ENCODE results near the gene PPM1D. TPM values are rescaled to one million over a fixed set of nuclear protein-coding genes. Genes with fewer than 3 reads are reported as not detected.
"Not testable (repeated sequence)": the region's sequence is repeated elsewhere in the genome, so short reads cannot be mapped to it uniquely, and the experiment has no call there.

The PPM1D gene
- total RNA-seq, 2 donors from 2014 or later: 6.5 to 15.5 TPM

DNA sequence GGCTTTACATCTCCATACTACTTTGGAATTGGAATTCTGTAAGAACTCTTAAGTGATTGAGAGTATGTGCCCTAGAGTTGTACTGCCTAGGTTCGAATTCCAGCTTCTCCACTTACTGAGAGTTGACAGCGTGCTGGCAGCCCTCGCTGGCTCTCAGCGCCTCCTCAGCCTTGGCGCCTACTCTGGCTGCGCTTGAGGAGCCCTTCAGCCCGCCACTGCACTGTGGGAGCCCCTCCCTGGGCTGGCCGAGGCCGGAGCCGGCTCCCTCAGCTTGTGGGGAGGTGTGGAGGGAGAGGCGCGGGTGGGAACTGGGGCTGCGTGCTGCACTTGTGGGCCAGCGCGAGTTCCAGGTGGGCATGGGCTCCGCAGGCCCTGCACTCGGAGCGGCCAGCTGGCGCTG is 13.3 kb downstream of the PPM1D start:
- Histone ChIP-seq H3K4me1 (peaks cover 19% of the 10 kb centered on the region), H3K27me3 (no peaks in the 10 kb centered on the region), H3K27ac (no peak overlapping the region), H3K36me3 (replicated peaks in 1 of 2; ENCODE audit: insufficient read depth in 1 of 2, low read depth in 2 of 2) (no peaks in the 10 kb centered on the region), H3K9me3 (no peaks in the 10 kb centered on the region), H3K4me3 (no peak overlapping the region)
- DNase-seq (no peak), ATAC-seq (no peak)
- TF ChIP-seq, protein P1, sequence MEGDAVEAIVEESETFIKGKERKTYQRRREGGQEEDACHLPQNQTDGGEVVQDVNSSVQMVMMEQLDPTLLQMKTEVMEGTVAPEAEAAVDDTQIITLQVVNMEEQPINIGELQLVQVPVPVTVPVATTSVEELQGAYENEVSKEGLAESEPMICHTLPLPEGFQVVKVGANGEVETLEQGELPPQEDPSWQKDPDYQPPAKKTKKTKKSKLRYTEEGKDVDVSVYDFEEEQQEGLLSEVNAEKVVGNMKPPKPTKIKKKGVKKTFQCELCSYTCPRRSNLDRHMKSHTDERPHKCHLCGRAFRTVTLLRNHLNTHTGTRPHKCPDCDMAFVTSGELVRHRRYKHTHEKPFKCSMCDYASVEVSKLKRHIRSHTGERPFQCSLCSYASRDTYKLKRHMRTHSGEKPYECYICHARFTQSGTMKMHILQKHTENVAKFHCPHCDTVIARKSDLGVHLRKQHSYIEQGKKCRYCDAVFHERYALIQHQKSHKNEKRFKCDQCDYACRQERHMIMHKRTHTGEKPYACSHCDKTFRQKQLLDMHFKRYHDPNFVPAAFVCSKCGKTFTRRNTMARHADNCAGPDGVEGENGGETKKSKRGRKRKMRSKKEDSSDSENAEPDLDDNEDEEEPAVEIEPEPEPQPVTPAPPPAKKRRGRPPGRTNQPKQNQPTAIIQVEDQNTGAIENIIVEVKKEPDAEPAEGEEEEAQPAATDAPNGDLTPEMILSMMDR (IDR thresholded peaks at IDR 0.05): no peak
- no peak for TF ChIP-seq POLR2A (IDR thresholded peaks at IDR 0.05)
- intact Hi-C loops (cut with DNase I): no loop called here
- 97% methylated on average over 5 to 19 of the region's 19 CpGs for WGBS, 2 donors

DNA sequence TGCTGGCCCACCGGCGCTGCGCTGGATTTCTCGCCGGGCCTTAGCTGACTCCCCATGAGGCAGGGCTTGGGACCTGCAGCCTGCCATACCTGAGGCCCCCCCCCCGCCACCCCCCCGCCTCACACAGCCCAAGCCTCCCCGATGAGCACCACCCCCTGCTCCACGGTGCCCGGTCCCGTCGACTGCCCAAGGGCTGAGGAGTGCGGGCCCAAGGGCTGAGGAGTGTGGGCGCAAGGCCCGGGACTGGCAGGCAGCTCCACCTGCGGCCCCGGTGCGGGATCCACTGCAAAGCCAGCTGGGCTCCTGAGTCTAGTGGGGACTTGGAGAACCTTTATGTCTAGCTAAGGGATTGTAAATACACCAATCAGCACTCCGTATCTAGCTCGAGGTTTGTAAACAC is 13.8 kb downstream of the PPM1D start:
- peaks cover 19% of the 10 kb centered on the region for H3K4me1 ChIP-seq
- DNase-seq; H3K9me3 ChIP-seq; H3K36me3 ChIP-seq (replicated peaks in 1 of 2; ENCODE audit: insufficient read depth in 1 of 2, low read depth in 2 of 2); H3K27me3 ChIP-seq; H3K27ac ChIP-seq; ATAC-seq; H3K4me3 ChIP-seq; intact Hi-C loops (cut with DNase I): not testable (repeated sequence)
- 89 to 92% methylated on average over 7 to 20 of the region's 20 CpGs for WGBS, 2 donors

DNA sequence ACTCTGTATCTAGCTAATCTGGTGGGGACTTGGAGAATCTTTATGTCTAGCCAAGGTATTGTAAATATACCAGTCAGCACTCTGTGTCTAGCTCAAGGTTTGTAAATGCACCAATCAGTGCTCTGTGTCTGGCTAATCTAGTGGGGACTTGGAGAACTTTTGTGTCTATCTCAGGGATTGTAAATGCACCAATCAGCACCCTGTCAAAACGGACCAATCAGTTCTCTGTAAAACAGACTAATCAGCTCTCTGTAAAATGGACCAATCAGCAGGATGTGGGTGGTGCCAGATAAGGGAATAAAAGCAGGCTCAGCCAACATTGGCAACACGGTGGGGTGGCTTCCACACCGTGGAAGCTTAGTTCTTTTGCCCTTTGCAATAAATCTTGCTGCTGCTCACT is 14.3 kb downstream of the PPM1D start:
- intact Hi-C loops (cut with DNase I); ATAC-seq; H3K4me3 ChIP-seq; H3K36me3 ChIP-seq (replicated peaks in 1 of 2; ENCODE audit: insufficient read depth in 1 of 2, low read depth in 2 of 2); DNase-seq; H3K27ac ChIP-seq; H3K27me3 ChIP-seq; H3K9me3 ChIP-seq: not testable (repeated sequence)
- 70 to 85% methylated on average over 3 of the region's 3 CpGs for WGBS, 2 donors
- peaks cover 19% of the 10 kb centered on the region for H3K4me1 ChIP-seq

DNA sequence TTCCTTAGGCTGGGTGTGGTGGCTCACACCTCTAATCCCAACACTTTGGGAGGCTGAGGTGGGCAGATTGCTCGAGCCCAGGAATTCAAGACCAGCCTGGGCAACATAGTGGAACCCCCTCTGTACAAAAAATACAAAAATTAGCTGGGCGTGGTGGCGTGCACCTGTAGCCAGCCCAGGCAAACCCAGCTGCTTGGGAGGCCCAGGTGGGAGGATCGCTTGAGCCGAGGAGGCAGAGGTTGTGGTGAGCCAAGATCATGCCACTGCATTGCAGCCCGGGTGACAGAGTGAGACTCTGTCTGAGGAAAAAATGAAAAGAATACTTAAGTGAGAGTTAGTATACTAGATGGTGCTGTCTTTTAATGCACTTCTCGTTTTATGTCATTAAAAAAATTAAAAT is 15.1 kb downstream of the PPM1D start:
- Histone ChIP-seq H3K36me3 (replicated peaks in 1 of 2; ENCODE audit: insufficient read depth in 1 of 2, low read depth in 2 of 2) (no peaks in the 10 kb centered on the region), H3K4me3 (no peak overlapping the region), H3K4me1 (peaks cover 18% of the 10 kb centered on the region), H3K27ac (no peak overlapping the region), H3K9me3 (no peaks in the 10 kb centered on the region), H3K27me3 (no peaks in the 10 kb centered on the region)
- 91 to 94% methylated on average over 7 of the region's 7 CpGs for WGBS, 2 donors
- TF ChIP-seq, protein P1 (IDR thresholded peaks at IDR 0.05): no peak
- TF ChIP-seq POLR2A (IDR thresholded peaks at IDR 0.05): no peak
- intact Hi-C loops (cut with DNase I): no loop called here
- ATAC-seq (no peak), DNase-seq (no peak)

DNA sequence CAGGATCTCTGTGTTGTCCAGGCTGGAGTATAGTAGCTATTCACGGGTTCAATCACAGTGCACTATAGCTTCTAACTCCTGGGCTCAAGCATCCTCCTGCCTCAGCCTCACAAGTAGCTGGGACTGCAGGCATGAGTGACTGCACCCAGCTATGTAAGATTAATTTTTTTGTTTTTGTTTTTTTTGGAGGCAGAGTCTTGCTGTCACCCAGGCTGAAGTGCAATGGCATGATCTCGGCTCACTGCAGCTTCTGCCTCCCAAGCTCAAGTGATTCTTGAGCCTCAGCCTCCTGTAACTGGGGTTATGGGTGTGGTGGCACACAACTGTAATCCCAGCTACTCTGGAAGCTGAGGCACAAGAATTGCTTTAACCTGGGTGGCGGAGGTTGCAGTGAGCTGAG is 15.8 kb downstream of the PPM1D start:
- Histone ChIP-seq H3K36me3 (replicated peaks in 1 of 2; ENCODE audit: insufficient read depth in 1 of 2, low read depth in 2 of 2) (no peaks in the 10 kb centered on the region), H3K27me3 (no peaks in the 10 kb centered on the region), H3K4me1 (peaks cover 11% of the 10 kb centered on the region), H3K9me3 (no peaks in the 10 kb centered on the region), H3K27ac (no peak overlapping the region), H3K4me3 (no peak overlapping the region)
- WGBS, 2 donors: 96 to 98% methylated on average over 3 of the region's 3 CpGs
- no peak for ATAC-seq
- TF ChIP-seq, protein P1 (IDR thresholded peaks at IDR 0.05): no peak
- no peak for TF ChIP-seq POLR2A (IDR thresholded peaks at IDR 0.05)
- intact Hi-C loops (cut with DNase I): no loop called here
- no peak for DNase-seq

DNA sequence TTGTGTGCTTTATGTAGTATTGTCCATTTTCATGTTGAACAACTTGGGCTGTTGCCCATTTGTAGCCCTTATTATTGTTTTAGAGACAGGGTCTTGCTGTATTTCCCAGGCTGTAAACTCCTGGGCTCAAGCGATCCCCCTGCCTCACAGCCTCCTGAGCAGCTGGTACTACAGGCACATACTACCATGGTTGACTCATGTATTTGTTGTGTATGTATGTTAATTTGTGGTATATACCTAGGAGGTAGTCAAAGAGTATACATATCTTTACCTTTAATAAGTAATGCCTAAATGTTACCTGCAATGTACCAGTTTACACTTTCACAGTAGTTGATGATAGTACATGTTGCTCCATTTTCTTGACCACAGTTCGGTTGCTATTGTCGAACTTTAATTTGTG is 18.1 kb downstream of the PPM1D start:
- 93 to 99% methylated on average over 3 of the region's 3 CpGs for WGBS, 2 donors

More for the DNA sequence above, 18.1 kb downstream of the PPM1D start:
- ATAC-seq (no peak), DNase-seq (no peak)
- TF ChIP-seq POLR2A (IDR thresholded peaks at IDR 0.05): no peak
- TF ChIP-seq, protein P1 (IDR thresholded peaks at IDR 0.05): no peak
- Histone ChIP-seq H3K4me3 (no peak overlapping the region), H3K9me3 (no peaks in the 10 kb centered on the region), H3K27me3 (no peaks in the 10 kb centered on the region), H3K27ac (no peak overlapping the region), H3K4me1 (no peaks in the 10 kb centered on the region), H3K36me3 (replicated peaks in 1 of 2; ENCODE audit: insufficient read depth in 1 of 2, low read depth in 2 of 2) (no peaks in the 10 kb centered on the region)
- intact Hi-C loops (cut with DNase I): no loop called here

Data from body of pancreas (tissue), 4 donors.